ENCODE measurements around the gene IER2. TPM values are rescaled to one million over a fixed set of nuclear protein-coding genes. Genes with fewer than 3 reads are reported as not detected.

Gene IER2
- total and polyA plus RNA-seq, 2 experiments from 2014 or later = 101 to 325 TPM

DNA sequence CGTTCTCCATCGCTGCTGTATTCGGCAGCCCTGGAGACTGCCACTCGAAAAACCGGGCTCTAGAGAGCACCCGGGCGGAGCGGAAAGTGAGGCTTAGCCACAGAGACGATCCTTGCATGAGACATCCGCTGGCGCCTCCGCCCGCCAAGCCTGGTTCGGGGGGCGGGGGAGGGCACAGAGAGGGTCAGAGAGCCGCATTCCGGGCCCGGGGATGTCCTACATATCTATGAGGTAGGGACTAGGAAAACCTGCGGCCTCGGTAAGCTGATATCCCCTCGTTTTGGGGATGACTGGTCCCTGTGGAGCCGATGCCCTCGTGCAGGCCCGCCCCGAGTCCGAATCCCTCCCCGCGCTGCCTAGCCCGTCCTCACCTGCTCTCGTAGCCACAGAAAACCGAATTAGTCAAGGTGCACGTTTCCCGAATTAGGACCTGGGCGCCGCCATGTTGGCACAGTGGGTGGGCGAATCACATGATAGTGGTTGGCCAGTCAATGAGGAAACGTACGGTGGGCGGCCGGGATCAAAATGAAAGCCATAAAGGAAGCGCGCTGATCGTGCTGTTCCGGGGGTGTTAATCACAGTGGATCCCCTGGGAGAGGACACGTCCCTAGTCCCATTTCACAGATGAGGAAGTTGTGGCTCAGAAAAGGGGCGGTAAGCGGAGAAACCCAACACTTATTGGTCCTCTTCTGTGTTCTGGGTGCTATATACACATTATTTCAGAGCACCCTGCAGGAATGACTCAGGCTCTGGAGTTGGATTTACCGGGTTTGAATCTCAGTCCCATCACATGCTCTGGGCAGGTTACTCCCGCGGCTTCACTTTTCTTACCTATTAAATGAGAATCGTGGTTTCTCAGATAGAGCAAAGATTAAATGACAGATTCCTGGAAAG is 33.7 kb upstream of the IER2 start, which contains the start of gene TRMT1:
Gene TRMT1 (minus strand): TSS at position 459 of the 894 bp plus-strand sequence. CDS start 341 bp downstream, at position 118.
- peak within 1 kb of the TSS; percentile 81 for H2AFZ ChIP-seq
- peaks cover 31% of the 10 kb centered on the region for H3K4me1 ChIP-seq (ENCODE audit: insufficient read depth)
- DNase-seq (ENCODE audit: low spot score) = peak; percentile 94
- WGBS (ENCODE audit: low lambda C conversion rate, missing lambda C conversion rate) = under 1% methylated on average over 51 of the region's 51 CpGs
- no peaks in the 10 kb centered on the region for H3K9me2 ChIP-seq (replicated peaks; ENCODE audit: insufficient read depth)
- no peaks in the 10 kb centered on the region for H3K9me3 ChIP-seq (ENCODE audit: low read depth)
- no peaks in the 10 kb centered on the region for H3K27me3 ChIP-seq
- no peaks in the 10 kb centered on the region for H3K36me3 ChIP-seq (replicated peaks; ENCODE audit: insufficient read depth, low read depth)
- H3K79me2 ChIP-seq = peaks cover 48% of the 10 kb centered on the region
- H3K4me3 ChIP-seq = peak within 1 kb of the TSS; percentile 62
- TF ChIP-seq EZH2phosphoT487 (IDR thresholded peaks at IDR 0.05; ENCODE audit: low read depth, severe bottlenecking, unreplicated experiment) = no peak
- no peak for TF ChIP-seq EZH2 (IDR thresholded peaks at IDR 0.05; ENCODE audit: borderline replicate concordance)
- TF ChIP-seq CTCF (IDR thresholded peaks at IDR 0.05; ENCODE audit: poor library complexity) = no peak
- peak within 1 kb of the TSS; percentile 94 for H3K4me2 ChIP-seq
- peak within 1 kb of the TSS; percentile 59 for H3K27ac ChIP-seq
- peaks cover 16% of the 10 kb centered on the region for H4K20me1 ChIP-seq (ENCODE audit: insufficient read depth, poor library complexity, severe bottlenecking)

GRCh38 chr19:13117176-13117771 is 32.9 kb upstream of the IER2 start:
- WGBS (ENCODE audit: low lambda C conversion rate, missing lambda C conversion rate) = 39% methylated on average over 20 of the region's 20 CpGs
- H3K79me2 ChIP-seq = peaks cover 55% of the 10 kb centered on the region
- no peaks in the 10 kb centered on the region for H3K27me3 ChIP-seq
- H3K9me2 ChIP-seq (replicated peaks; ENCODE audit: insufficient read depth) = no peaks in the 10 kb centered on the region
- TF ChIP-seq EZH2 (IDR thresholded peaks at IDR 0.05; ENCODE audit: borderline replicate concordance) = no peak
- TF ChIP-seq EZH2phosphoT487 (IDR thresholded peaks at IDR 0.05; ENCODE audit: low read depth, severe bottlenecking, unreplicated experiment) = no peak
- TF ChIP-seq CTCF (IDR thresholded peaks at IDR 0.05; ENCODE audit: poor library complexity) = no peak
- peak overlapping the region; percentile 81 for H2AFZ ChIP-seq
- no peak for DNase-seq (ENCODE audit: low spot score)
- peak overlapping the region; percentile 59 for H3K27ac ChIP-seq
- peaks cover 37% of the 10 kb centered on the region for H3K4me1 ChIP-seq (ENCODE audit: insufficient read depth)
- peak overlapping the region; percentile 62 for H3K4me3 ChIP-seq
- no peaks in the 10 kb centered on the region for H3K36me3 ChIP-seq (replicated peaks; ENCODE audit: insufficient read depth, low read depth)
- peaks cover 21% of the 10 kb centered on the region for H4K20me1 ChIP-seq (ENCODE audit: insufficient read depth, poor library complexity, severe bottlenecking)
- H3K4me2 ChIP-seq = peak overlapping the region; percentile 94
- no peaks in the 10 kb centered on the region for H3K9me3 ChIP-seq (ENCODE audit: low read depth)

DNA sequence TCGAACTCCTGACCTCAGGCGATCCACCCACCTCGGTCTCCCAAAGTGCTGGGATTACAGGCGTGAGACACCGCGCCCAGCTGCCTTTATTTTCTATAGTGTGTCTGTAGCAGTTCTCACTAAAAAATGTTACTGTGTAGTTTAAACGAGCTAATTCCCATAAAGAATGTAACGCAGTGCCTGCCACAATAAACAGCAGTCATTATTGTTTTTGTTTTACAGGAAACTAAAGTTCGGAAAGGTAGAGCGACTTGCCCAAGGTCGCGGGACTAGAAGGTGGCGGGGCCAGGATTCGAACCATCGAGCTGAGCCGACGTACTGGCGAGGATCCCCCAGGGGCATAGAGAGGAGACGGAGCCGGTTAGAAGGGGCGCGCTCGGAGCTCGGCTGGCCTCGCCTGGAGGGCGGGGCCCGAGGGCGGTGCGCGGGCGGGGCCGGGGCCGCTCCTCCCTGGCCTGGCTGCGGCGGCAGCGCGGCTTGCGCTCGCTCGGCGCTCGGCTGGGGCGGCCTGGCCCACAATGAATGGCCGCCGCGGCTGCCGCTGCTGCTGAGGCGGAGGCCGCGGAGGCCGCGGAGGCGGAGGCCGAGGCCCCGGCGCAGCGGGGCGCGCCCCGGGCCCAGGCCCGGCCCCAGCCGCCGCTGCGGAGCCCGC is 32.3 kb upstream of the IER2 start, which contains the start of gene NACC1:
Gene NACC1 (plus strand): TSS at position 493 of the 652 bp plus-strand sequence. CDS start 16,944 bp downstream, outside the sequence.
- H2AFZ ChIP-seq = peak within 1 kb of the TSS; percentile 81

More for the DNA sequence above, 32.3 kb upstream of the IER2 start, which contains the start of gene NACC1:
- Histone ChIP-seq H3K27ac (peak within 1 kb of the TSS; percentile 89), H4K20me1 (ENCODE audit: insufficient read depth, poor library complexity, severe bottlenecking) (peaks cover 28% of the 10 kb centered on the region), H3K79me2 (peaks cover 61% of the 10 kb centered on the region), H3K36me3 (replicated peaks; ENCODE audit: insufficient read depth, low read depth) (no peaks in the 10 kb centered on the region), H3K4me2 (peak within 1 kb of the TSS; percentile 94), H3K9me2 (replicated peaks; ENCODE audit: insufficient read depth) (no peaks in the 10 kb centered on the region), H3K27me3 (no peaks in the 10 kb centered on the region), H3K4me1 (ENCODE audit: insufficient read depth) (peaks cover 39% of the 10 kb centered on the region), H3K9me3 (ENCODE audit: low read depth) (no peaks in the 10 kb centered on the region), H3K4me3 (peak within 1 kb of the TSS; percentile 99)
- TF ChIP-seq EZH2 (IDR thresholded peaks at IDR 0.05; ENCODE audit: borderline replicate concordance) (no peak), EZH2phosphoT487 (IDR thresholded peaks at IDR 0.05; ENCODE audit: low read depth, severe bottlenecking, unreplicated experiment) (no peak), CTCF (IDR thresholded peaks at IDR 0.05; ENCODE audit: poor library complexity) (no peak)
- DNase-seq (ENCODE audit: low spot score) = peak; percentile 96
- WGBS (ENCODE audit: low lambda C conversion rate, missing lambda C conversion rate) = 14% methylated on average over 22 of the region's 65 CpGs
